NCI-H128 (cell line): ENCODE measurements around the gene WDR41.
"Not testable (repeated sequence)": the region's sequence is repeated elsewhere in the genome, so short reads cannot be mapped to it uniquely, and the experiment has no call there.

Source experiments
- DNase-seq: peaks from one replicate; lab custom pipeline; 2025; ENCODE audit not compliant: unreplicated experiment; lab: John Stamatoyannopoulos, UW

WDR41 gene

GRCh38 chr5:77409870-77410621 lies 82.1 kb downstream of the WDR41 start:
- no peak for DNase-seq

- DNase-seq, result no peak
Measured at GRCh38 chr5:77407152-77407551, 85.0 kb downstream of the WDR41 start.

- DNase-seq, result no peak
Measured at GRCh38 chr5:77402796-77403195, 89.3 kb downstream of the WDR41 start.

- DNase-seq, result no peak
Measured at GRCh38 chr5:77400645-77401044, 91.5 kb downstream of the WDR41 start.

GRCh38 chr5:77398896-77399295 lies 93.2 kb downstream of the WDR41 start:
- no peak for DNase-seq

- no peak for DNase-seq
Measured at GRCh38 chr5:77398458-77398857, 93.7 kb downstream of the WDR41 start.

GRCh38 chr5:77397686-77398292 lies 94.3 kb downstream of the WDR41 start:
- DNase-seq, result no peak

- DNase-seq, result no peak
Measured at GRCh38 chr5:77396017-77396416, 96.1 kb downstream of the WDR41 start.

- DNase-seq, result no peak
Measured at GRCh38 chr5:77394064-77394715, 97.9 kb downstream of the WDR41 start.

GRCh38 chr5:77391240-77391765 lies 100.8 kb downstream of the WDR41 start:
- DNase-seq, result no peak

GRCh38 chr5:77390795-77391194 lies 101.3 kb downstream of the WDR41 start:
- DNase-seq, result no peak

- DNase-seq, result no peak
Measured at GRCh38 chr5:77390221-77390620, 101.9 kb downstream of the WDR41 start.

GRCh38 chr5:77389746-77390145 lies 102.4 kb downstream of the WDR41 start:
- DNase-seq, result no peak

GRCh38 chr5:77386340-77386739 lies 105.8 kb downstream of the WDR41 start:
- not testable (repeated sequence) for DNase-seq

GRCh38 chr5:77383336-77383735 lies 108.8 kb downstream of the WDR41 start:
- not testable (repeated sequence) for DNase-seq
